IMR-90 (cell line): ENCODE data around the gene TTC9. TPM values are rescaled to one million over a fixed set of nuclear protein-coding genes. Genes with fewer than 3 reads are reported as not detected.

Experiments used
- ATAC-seq: fragments of 200-7000 bp; cut with Tn5 transposase; 2 replicates; pipeline ENCODE4 v1.9.1; 2020; ENCODE audit warnings: low read depth, mild to moderate bottlenecking, moderate library complexity
- BruUV-seq: library from RNA; stranded (reverse); fragments of 400-500 nt; replicated peaks from 2 replicates; lab custom pipeline; 2021; lab: Mats Ljungman, UMichigan
- CTCF ChIA-PET: fragments of 300-600 bp; formaldehyde crosslinking; extraction: SDS; loops from one replicate; lab custom pipeline; 2021; ENCODE audit warnings: antibody characterized with exemption; lab: Yijun Ruan, JAX
- POLR2A ChIA-PET: fragments of 300-600 bp; sonication (Branson Sonifier 250); formaldehyde crosslinking; loops from one replicate; lab custom pipeline; 2022; ENCODE audit warnings: antibody characterized with exemption; ENCODE audit not compliant: unreplicated experiment; lab: Charles Lee
- DNase-seq: peaks from one replicate; pipeline ENCODE4 v3.0.0; 2013
- H2AFZ ChIP-seq: replicated peaks from 2 replicates; pipeline ENCODE3; 2013; ENCODE audit warnings: low read length, mild to moderate bottlenecking; ENCODE audit not compliant: poor library complexity
- H2AK5ac ChIP-seq: 2 replicates; pipeline ENCODE4 v1.6.1; 2013; ENCODE audit warnings: low read depth, low read length, inconsistent platforms
- H2AK9ac ChIP-seq: replicated peaks from 2 replicates; pipeline ENCODE3; 2013; ENCODE audit warnings: mild to moderate bottlenecking, low read depth, low read length, moderate library complexity; ENCODE audit not compliant: poor library complexity
- H2BK120ac ChIP-seq: 2 replicates; pipeline ENCODE4 v1.6.1; 2013; ENCODE audit warnings: low read depth, low read length, inconsistent platforms
- H2BK15ac ChIP-seq: 3 replicates; pipeline ENCODE4 v1.6.1; 2013; ENCODE audit warnings: low read depth, low read length, inconsistent platforms
- H2BK20ac ChIP-seq: 2 replicates; pipeline ENCODE4 v1.6.1; 2013; ENCODE audit warnings: low read depth, mild to moderate bottlenecking, inconsistent platforms, low read length, moderate library complexity
- H2BK5ac ChIP-seq: 2 replicates; pipeline ENCODE4 v1.6.1; 2013; ENCODE audit warnings: mild to moderate bottlenecking, low read depth, low read length, inconsistent platforms; ENCODE audit not compliant: poor library complexity, severe bottlenecking
- H3K14ac ChIP-seq: replicated peaks from 2 replicates; pipeline ENCODE4 v1.6.1; 2013; ENCODE audit warnings: low read depth, low read length, inconsistent platforms
- H3K18ac ChIP-seq: 2 replicates; pipeline ENCODE4 v1.6.1; 2013; ENCODE audit warnings: low read depth, low read length, control low read depth
- H3K23ac ChIP-seq: 2 replicates; pipeline ENCODE4 v1.6.1; 2013; ENCODE audit warnings: low read depth, low read length, inconsistent platforms
- H3K27ac ChIP-seq: 2 replicates; pipeline ENCODE4 v1.5.1; 2013; ENCODE audit warnings: mild to moderate bottlenecking, control low read depth, low read length; ENCODE audit not compliant: insufficient read depth
- H3K27me3 ChIP-seq: 2 replicates; pipeline ENCODE4 v1.6.1; 2013; ENCODE audit warnings: low read length; ENCODE audit not compliant: control insufficient read depth, insufficient read depth
- H3K36me3 ChIP-seq: 2 replicates; pipeline ENCODE4 v1.6.1; 2013; ENCODE audit warnings: low read length, mixed read lengths; ENCODE audit not compliant: control insufficient read depth, insufficient read depth
- H3K4ac ChIP-seq: 2 replicates; pipeline ENCODE4 v1.6.1; 2013; ENCODE audit warnings: low read depth, low read length, inconsistent platforms
- H3K4me1 ChIP-seq: 2 replicates; pipeline ENCODE4 v1.6.1; 2013; ENCODE audit warnings: low read length, mixed read lengths; ENCODE audit not compliant: control insufficient read depth, insufficient read depth
- H3K4me2 ChIP-seq: 2 replicates; pipeline ENCODE4 v1.6.1; 2013; ENCODE audit warnings: low read depth, mild to moderate bottlenecking, control low read depth, low read length, moderate library complexity
- H3K4me3 ChIP-seq: 2 replicates; pipeline ENCODE4 v1.5.1; 2013; ENCODE audit warnings: low read depth, mild to moderate bottlenecking, control low read depth, low read length, moderate library complexity; ENCODE audit not compliant: insufficient read depth
- H3K56ac ChIP-seq: 2 replicates; pipeline ENCODE4 v1.6.1; 2013; ENCODE audit warnings: low read length, inconsistent platforms; ENCODE audit not compliant: insufficient read depth; ENCODE audit errors: extremely low read depth
- H3K79me1 ChIP-seq, 2 experiments: 2 replicates each; pipeline ENCODE4 v1.6.1; 2013; ENCODE audit warnings: low read length in 2 of 2, inconsistent platforms in 1 of 2, low read depth in 1 of 2
- H3K9ac ChIP-seq: 2 replicates; pipeline ENCODE4 v1.6.1; 2013; ENCODE audit warnings: low read depth, low read length, control low read depth
- H3K9me1 ChIP-seq: 2 replicates; pipeline ENCODE4 v1.6.1; 2013; ENCODE audit warnings: low read length, inconsistent platforms; ENCODE audit not compliant: insufficient read depth
- H3K9me3 ChIP-seq: 2 replicates; pipeline ENCODE4 v1.6.1; 2013; ENCODE audit warnings: low read length; ENCODE audit not compliant: control insufficient read depth, insufficient read depth
- H4K20me1 ChIP-seq: 2 replicates; pipeline ENCODE4 v1.6.1; 2013; ENCODE audit warnings: low read length, inconsistent platforms; ENCODE audit not compliant: insufficient read depth
- H4K5ac ChIP-seq: 2 replicates; pipeline ENCODE4 v1.6.1; 2013; ENCODE audit warnings: mild to moderate bottlenecking, low read depth, low read length, control low read depth
- H4K8ac ChIP-seq, 2 experiments: 2 replicates each; pipeline ENCODE4 v1.6.1; 2013; ENCODE audit warnings: low read depth in 2 of 2, low read length in 2 of 2, control low read depth in 1 of 2, inconsistent platforms in 1 of 2
- H4K91ac ChIP-seq: 2 replicates; pipeline ENCODE4 v1.6.1; 2013; ENCODE audit warnings: low read depth, low read length, inconsistent platforms; ENCODE audit not compliant: insufficient read depth
- BHLHE40 ChIP-seq: fragments of 150-350 bp; IDR thresholded peaks from 2 replicates; pipeline ENCODE4 v1.6.1; 2016; ENCODE audit warnings: mild to moderate bottlenecking, low read depth, low read length
- CEBPB ChIP-seq: IDR thresholded peaks from 2 replicates; pipeline ENCODE4 v1.6.1; 2012; ENCODE audit warnings: low read depth, low read length, improper control_type of control experiment
- MAFK ChIP-seq: IDR thresholded peaks from 2 replicates; pipeline ENCODE4 v1.6.1; 2012; ENCODE audit warnings: low read depth, low read length, improper control_type of control experiment
- NFE2L2 ChIP-seq: fragments of 150-350 bp; IDR thresholded peaks from 2 replicates; pipeline ENCODE4 v1.6.1; 2016; ENCODE audit warnings: low read depth, mild to moderate bottlenecking, low read length
- POLR2A ChIP-seq: IDR thresholded peaks from 2 replicates; pipeline ENCODE4 v1.6.1; 2012; ENCODE audit warnings: mild to moderate bottlenecking, low read depth, low read length
- WGBS, 2 experiments: methylation state at CpG; one replicate each; pipeline versions ENCODE4 v1.1.5 to v1.1.7; 2013; ENCODE audit warnings: missing lambda C conversion rate in 2 of 2; ENCODE audit not compliant: insufficient read length in 1 of 2; ENCODE audit errors: extremely low coverage in 2 of 2; 5-methylcytosine and 5-hydroxymethylcytosine counted together
- dilution Hi-C: fragments of 300-500 bp; cut with HindIII; formaldehyde crosslinking; loops from one replicate; pipeline ENCODE4 v1.14.3; 2018; ENCODE audit warnings: low sequenced_read_pairs; ENCODE audit not compliant: unreplicated experiment
- in situ Hi-C: fragments of 300-500 bp; cut with MboI; formaldehyde crosslinking; loops from 3 replicates; pipeline ENCODE4 v1.14.3; 2019; ENCODE audit warnings: low sequenced_read_pairs, inconsistent platforms, mixed read lengths
- intact Hi-C: fragments of 100-400 bp; cut with micrococcal nuclease; formaldehyde crosslinking; loops from 2 replicates; pipeline ENCODE4 v1.10.0; 2022
- polyA plus RNA-seq, 3 experiments: library from polyadenylated mRNA; depleted of rRNA; stranded (reverse); fragments of >200 nt; gene quantifications; 2 replicates each; pipeline ENCODE4 v1.2.3, GENCODE V29; 2012; ENCODE audit warnings: low replicate concordance in 1 of 3
- total RNA-seq: library from RNA; depleted of rRNA; stranded (reverse); fragments of >200 nt; gene quantifications from 2 replicates; pipeline ENCODE4 v1.2.3, GENCODE V29; 2012

TTC9 gene
- total and polyA plus RNA-seq, 2 of the 4 experiments (the other 2 are of a cell fraction), result 0.02 TPM; not detected in 1

DNA sequence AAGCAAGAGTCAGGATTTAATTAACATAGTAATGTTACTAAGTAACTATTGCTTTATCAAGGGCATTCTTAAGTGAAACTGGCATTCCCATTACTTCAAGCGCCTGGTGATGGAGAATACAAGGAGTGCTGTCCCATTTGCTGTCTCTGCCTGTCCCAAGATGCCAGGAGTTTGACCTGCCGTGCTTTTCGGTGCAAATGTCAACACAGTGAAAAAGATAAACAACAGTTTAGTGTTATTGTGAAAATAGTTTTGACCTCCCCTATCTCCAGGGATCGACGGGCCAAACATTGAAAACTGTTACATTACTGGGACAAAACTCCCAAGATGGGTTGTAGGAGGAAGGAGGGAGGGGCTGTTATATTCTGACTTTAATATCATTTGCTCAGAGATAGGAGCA lies 74.8 kb downstream of the TTC9 start:
- no peaks in the 10 kb centered on the region for H3K4me1 ChIP-seq
- no peak overlapping the region for H2BK15ac ChIP-seq
- no peak overlapping the region for H3K4me3 ChIP-seq
- no peak overlapping the region for H2BK20ac ChIP-seq
- no peak overlapping the region for H3K4me2 ChIP-seq
- H2BK120ac ChIP-seq, result no peak overlapping the region
- H4K20me1 ChIP-seq, result no peaks in the 10 kb centered on the region
- WGBS, 2 experiments, result 60% methylated on average over 1 of the region's 5 CpGs; no CpG with 5 or more reads in 1 of the 2 experiments
- no peak for TF ChIP-seq BHLHE40
- no peak for TF ChIP-seq MAFK
- TF ChIP-seq CEBPB, result no peak
- no peak for TF ChIP-seq POLR2A
- TF ChIP-seq NFE2L2, result no peak
- in situ Hi-C loops, result no loop called here
- no peaks in the 10 kb centered on the region for H3K79me1 ChIP-seq
- DNase-seq (no peak), ATAC-seq (no peak)
- H2BK5ac ChIP-seq, result no peak overlapping the region
- no peaks in the 10 kb centered on the region for H3K36me3 ChIP-seq
- dilution Hi-C loops, result no loop called here
- H4K91ac ChIP-seq, result no peak overlapping the region
- H2AK9ac ChIP-seq, result no peak overlapping the region
- no peak overlapping the region for H3K23ac ChIP-seq
- ChIA-PET POLR2A (no interaction called here), CTCF (interaction anchor here (0.7 kb wide), 1 partner anchor 92 kb away, joined by 3 read pairs; no protein-coding TSS in a partner anchor)
- H2AFZ ChIP-seq, result no peak overlapping the region
- no peak overlapping the region for H4K8ac ChIP-seq
- peaks cover 19% of the 10 kb centered on the region for H3K27me3 ChIP-seq
- H2AK5ac ChIP-seq, result no peak overlapping the region
- intact Hi-C loops, result loop anchor here (10.0 kb wide), 1 partner anchor 622 kb away; no protein-coding TSS in a partner anchor
- no peak overlapping the region for H3K18ac ChIP-seq
- H4K5ac ChIP-seq, result no peak overlapping the region
- H3K4ac ChIP-seq, result no peak overlapping the region
- H3K9me3 ChIP-seq, result no peaks in the 10 kb centered on the region
- H3K27ac ChIP-seq, result no peak overlapping the region
- no TSS peak for BruUV-seq
- H3K56ac ChIP-seq, result no peak overlapping the region
- no peaks in the 10 kb centered on the region for H3K9me1 ChIP-seq
- H3K14ac ChIP-seq, result no peak overlapping the region
- H3K9ac ChIP-seq, result no peak overlapping the region
